MG63 (cell line): ENCODE data around the gene C10orf71. TPM values are rescaled to one million over a fixed set of nuclear protein-coding genes. Genes with fewer than 3 reads are reported as not detected.

Source experiments
- DNase-seq: peaks from one replicate; pipeline ENCODE4 v3.0.0-alpha.2; 2020
- H3K27me3 ChIP-seq: fragments of 250-450 bp; sonication (Bioruptor Pico); 2 replicates; pipeline ENCODE4 v1.5.1; 2020; ENCODE audit warnings: mild to moderate bottlenecking, moderate library complexity
- H3K36me3 ChIP-seq: fragments of 250-450 bp; sonication (Bioruptor Pico); 2 replicates; pipeline ENCODE4 v1.5.1; 2020; ENCODE audit warnings: mild to moderate bottlenecking, moderate library complexity
- H3K4me3 ChIP-seq: fragments of 250-450 bp; sonication (Bioruptor Pico); 2 replicates; pipeline ENCODE4 v1.5.1; 2020; ENCODE audit warnings: mild to moderate bottlenecking, moderate library complexity
- H3K9me3 ChIP-seq: fragments of 250-450 bp; sonication (Bioruptor Pico); 2 replicates; pipeline ENCODE4 v1.5.1; 2020; ENCODE audit warnings: mild to moderate bottlenecking, moderate library complexity
- total RNA-seq: library from RNA; depleted of rRNA; stranded (reverse); fragments of >200 nt; shearing (Covaris generic); gene quantifications from 2 replicates; pipeline ENCODE4 v1.2.3, GENCODE V29; 2014; ENCODE audit warnings: low replicate concordance; rRNA removed

C10orf71 gene, protein sequence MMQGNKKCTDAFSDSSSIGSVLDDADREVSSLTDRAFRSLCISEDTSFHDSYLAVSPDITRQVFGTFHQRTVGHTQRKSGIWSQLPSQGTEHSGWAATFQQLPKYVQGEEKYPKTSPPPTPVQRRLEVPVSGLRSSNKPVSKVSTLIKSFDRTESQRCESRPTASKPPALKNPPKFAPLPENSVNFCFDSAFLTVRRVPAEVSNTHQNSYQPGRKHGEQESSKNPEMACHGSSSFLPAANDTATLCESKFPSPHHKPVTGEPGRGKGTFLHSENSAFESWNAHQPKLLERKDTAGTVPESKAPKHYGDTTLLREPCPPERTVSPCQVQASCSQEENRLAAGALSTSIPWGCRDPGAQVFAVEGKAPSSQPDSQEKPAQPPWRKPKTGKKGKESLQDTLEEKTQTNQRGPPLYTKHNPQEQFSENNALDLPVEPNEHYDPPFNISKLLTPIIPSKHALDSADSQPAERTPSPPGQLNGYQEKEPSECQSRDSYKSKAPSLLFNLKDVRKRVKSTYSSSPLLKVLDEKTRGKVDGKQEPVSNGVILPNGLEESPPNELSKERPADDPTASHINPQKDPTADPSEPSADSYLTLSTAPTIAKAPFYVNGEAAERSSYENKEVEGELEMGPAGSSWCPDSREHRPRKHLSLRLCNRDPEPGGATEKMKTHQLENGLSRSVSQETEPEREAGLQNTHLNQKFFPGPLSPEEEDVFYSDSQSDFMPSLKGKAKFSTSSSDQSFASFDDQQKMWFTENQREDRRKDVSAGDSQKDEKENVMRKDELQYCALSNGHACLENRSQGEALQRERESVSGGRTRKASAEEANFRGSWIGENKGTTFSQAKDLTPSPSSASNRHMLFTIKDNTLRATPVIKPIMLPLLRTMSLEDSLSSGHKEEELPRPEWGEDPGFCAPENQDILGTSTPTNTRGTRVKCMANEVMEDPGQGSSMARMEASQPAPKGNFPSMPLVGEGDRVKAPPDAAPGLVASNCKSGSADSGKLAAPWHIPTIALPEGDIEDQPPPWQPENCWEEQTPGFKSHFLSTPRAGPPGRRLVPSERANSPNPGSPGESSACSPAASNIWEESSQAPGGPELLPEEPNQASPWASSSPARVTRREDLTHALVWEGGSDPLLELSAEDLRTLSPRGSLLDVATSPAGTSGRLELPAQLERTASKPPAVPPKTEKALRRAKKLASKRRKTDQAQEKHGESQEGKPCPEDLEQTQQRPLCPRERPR (N-terminal part only)
- total RNA-seq: not detected in 2 replicates

DNA sequence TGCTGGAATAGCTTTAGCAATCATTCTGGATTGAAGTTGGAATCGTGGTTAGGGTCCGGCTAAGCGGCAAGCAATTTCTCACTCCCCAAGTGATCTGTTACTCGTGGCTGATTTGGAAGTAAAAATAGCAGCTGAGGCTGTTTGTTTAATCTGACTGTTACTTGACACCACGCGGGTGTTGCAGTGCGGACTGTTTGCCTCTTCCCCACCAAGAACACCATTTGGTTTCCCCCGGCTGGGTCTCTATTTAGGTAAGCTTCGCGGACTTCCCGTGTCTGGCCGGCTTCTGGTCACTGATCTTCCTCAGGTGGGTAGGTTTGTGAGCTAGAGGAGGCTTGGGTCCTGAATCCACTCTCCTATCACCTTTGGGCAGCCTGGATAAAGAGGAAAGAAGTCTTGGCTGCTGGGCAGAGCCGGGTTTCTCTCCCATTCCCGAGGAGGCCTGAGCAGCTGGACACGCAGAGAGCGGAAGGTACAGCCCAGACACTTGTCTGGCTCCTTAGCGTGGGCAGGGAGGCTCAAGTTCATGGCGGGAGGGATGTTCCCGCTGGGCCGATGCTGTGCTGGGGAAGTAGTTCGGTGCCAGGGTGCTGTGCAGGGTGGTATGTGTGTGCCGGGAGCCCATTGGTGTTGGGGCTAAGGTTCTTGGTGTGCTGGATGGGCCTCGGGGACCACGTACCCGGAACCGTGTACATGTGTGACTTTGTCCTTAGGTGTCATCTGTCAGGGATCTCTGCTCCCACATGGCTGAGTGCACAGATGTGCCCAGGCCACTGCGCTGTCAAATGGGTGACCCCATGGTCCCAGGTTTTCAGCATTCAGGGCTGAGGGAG, at the start of gene C10orf71:
Gene C10orf71 (plus strand): TSS at position 188 of the 833 bp plus-strand sequence. CDS start 23,376 bp downstream, outside the sequence.
- H3K36me3 ChIP-seq: no peaks in the 10 kb centered on the region
- DNase-seq: no peak

DNA sequence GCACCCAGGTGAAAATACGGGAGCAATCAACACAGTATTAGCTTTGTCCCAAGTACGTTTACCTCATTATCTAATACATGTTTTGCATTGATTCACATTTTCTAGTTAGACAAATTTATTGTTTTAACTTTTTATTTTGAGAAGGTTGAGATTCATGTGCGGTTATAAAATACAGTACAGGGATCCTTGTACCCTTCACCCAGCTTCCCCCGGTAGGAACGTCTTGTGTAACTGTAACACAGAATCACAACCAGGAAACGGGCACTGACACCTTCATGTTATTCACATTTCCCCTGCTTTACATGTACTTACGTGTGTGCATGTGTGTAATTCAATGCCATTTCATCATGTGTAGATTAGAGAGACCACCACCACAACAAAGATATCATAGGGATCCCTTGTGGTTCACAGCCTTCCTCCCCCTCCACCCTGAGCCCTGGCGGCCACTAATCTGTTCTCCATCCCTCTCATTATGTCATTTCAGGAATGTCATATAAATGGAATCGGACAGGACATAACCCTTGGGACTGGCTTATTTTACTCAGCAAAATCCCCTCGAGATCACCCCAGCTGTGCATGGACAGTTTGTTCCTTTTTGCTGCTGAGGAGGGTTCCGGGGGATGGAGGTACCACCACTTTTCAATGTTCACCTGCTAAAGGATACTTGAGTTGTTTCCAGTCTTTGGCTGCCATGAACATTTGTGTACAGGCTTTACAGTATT, 46.5 kb upstream of the C10orf71 start:
- Histone ChIP-seq H3K4me3 (no peak overlapping the region), H3K27me3 (no peaks in the 10 kb centered on the region), H3K36me3 (no peaks in the 10 kb centered on the region), H3K9me3 (peaks cover 7% of the 10 kb centered on the region; the same call in 1 of the 2 replicates)
- DNase-seq: no peak

More for the DNA sequence above, at the start of gene C10orf71:
- H3K27me3 ChIP-seq: peaks cover 5% of the 10 kb centered on the region; the same call in 1 of the 2 replicates
- H3K9me3 ChIP-seq: no peaks in the 10 kb centered on the region
- H3K4me3 ChIP-seq: no peak within 1 kb of the TSS

DNA sequence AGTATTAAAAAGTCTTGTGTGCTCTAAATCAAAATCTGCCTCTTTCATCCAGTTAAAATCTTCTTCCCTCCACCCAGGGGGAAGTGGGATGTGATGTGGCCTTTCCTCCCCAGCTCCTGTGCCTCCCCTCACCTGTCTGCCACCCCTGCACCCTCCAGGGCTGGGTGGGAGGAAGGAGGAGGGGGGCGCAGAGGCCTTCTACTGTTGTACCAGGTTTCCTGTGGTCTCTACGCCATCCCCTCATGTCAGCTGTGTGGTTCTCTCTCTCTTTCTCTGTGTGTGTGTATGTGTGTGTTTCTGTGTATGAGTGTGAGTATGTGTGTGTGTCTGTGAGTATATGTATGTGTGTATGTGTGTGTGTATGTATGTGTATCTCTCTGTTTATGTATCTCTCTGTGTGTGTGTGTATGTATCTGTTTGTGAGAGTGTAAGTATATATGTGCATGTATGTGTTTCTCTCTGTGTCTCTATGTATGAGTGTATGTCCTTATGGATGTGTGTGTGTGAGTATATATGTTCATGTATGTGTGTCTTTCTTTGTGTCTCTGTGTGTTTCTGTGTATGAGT, 45.5 kb upstream of the C10orf71 start:
- Histone ChIP-seq H3K4me3 (no peak overlapping the region), H3K9me3 (peaks cover 7% of the 10 kb centered on the region; the same call in 1 of the 2 replicates), H3K27me3 (no peaks in the 10 kb centered on the region), H3K36me3 (no peaks in the 10 kb centered on the region)
- DNase-seq: no peak

DNA sequence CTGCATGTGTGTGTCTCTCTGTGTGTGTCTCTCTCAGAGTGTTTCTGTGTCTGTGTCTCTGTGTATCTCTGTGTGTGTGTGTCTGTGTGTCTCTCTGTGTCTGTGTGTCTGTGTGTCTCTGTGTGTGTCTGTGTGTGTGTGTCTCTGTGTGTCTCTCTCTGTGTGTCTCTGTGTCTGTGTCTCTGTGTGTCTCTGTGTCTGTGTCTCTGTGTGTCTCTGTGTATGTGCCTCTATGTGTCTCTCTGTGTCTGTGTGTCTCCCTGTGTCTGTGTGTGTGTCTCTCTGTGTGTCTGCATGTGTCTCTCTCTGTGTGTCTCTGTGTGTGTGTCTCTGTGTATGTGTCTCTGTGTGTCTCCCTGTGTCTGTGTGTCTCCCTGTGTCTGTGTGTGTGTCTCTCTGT, 44.8 kb upstream of the C10orf71 start:
- peaks cover 7% of the 10 kb centered on the region; the same call in 1 of the 2 replicates for H3K9me3 ChIP-seq
- no peaks in the 10 kb centered on the region for H3K36me3 ChIP-seq
- H3K27me3 ChIP-seq: no peaks in the 10 kb centered on the region
- no peak overlapping the region for H3K4me3 ChIP-seq
- no peak for DNase-seq

DNA sequence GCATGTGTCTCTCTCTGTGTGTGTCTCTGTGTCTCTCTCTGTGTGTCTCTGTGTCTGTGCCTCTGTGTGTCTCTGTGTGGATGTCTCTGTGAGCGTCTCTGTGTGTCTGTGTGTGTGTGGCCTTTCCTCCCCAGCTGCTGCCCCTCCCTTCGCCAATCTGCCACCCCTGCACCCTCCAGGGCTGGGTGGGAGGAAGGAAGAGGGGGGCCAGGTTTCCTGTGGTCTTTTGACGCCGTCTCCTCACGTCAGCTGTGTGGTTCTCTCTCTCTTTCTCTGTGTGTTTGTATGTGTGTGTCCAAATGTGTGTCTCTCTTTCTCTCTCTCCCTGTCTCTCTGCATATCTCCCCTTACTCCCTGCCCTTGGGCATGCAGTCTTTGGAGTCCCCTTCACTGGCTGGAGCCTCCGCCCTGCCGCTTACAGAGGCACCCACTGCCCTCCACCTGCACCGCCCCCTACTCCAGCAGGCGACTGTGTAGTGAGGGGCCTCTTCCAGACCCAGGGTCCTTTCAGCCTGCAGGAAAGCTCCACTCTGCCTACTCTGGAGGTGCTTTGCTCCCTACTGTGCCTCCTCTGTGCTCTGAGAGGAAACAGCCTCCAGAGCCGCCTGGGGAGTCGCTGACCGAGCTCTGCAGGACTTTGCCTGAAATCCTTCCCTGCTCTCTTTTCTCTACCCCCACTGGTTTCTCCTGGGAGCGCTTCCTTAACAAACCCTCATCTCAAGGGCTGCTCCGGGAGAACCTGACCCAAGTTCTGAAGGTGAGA, 44.2 kb upstream of the C10orf71 start:
- H3K36me3 ChIP-seq: no peaks in the 10 kb centered on the region
- H3K4me3 ChIP-seq: no peak overlapping the region
- H3K27me3 ChIP-seq: no peaks in the 10 kb centered on the region
- DNase-seq: no peak
- H3K9me3 ChIP-seq: peaks cover 7% of the 10 kb centered on the region; the same call in 1 of the 2 replicates

DNA sequence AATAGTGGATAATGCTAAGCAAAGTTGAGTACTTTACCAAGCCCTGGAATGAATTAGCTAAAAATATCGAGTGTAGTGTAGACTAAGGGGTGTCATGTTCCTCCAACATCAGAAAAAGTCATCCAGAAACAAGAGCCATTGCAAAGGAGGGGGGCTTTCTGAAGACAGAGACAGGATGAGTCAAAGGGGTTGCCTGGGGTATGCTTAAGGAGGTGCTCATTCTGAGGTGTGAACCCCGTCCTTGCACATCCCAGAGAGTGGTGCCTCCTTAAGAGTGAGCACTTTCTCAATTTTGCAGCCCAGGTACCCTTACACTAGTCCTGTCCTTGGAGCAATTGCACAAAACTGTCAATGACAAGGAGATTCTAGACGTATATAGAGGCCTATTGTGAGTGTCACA, 43.1 kb upstream of the C10orf71 start:
- H3K27me3 ChIP-seq: no peaks in the 10 kb centered on the region
- peaks cover 5% of the 10 kb centered on the region; the same call in 1 of the 2 replicates for H3K9me3 ChIP-seq

DNA sequence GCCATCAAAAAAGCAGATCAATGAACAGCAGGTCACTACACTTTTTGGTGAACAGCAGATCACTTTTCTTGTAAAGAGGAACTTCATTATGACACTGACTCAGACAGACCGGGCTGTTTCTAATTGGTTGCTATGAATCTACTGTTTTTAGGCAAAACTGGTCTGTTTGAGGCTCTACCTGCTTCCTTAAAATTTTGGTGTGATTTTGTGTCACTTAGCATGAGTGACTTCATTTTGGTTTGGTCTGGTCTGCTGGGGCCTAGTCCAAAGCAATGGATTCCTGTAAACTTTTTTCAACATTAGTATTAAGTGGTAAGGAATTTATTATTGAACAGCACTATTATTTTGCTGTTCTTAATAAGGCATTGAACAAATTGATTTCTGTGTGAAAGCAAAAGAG, 41.8 kb upstream of the C10orf71 start:
- Histone ChIP-seq H3K36me3 (no peaks in the 10 kb centered on the region), H3K4me3 (no peak overlapping the region), H3K9me3 (peaks cover 5% of the 10 kb centered on the region; the same call in 1 of the 2 replicates), H3K27me3 (no peaks in the 10 kb centered on the region)
- no peak for DNase-seq

More for the DNA sequence above, 43.1 kb upstream of the C10orf71 start:
- Histone ChIP-seq H3K36me3 (no peaks in the 10 kb centered on the region), H3K4me3 (no peak overlapping the region)
- no peak for DNase-seq

DNA sequence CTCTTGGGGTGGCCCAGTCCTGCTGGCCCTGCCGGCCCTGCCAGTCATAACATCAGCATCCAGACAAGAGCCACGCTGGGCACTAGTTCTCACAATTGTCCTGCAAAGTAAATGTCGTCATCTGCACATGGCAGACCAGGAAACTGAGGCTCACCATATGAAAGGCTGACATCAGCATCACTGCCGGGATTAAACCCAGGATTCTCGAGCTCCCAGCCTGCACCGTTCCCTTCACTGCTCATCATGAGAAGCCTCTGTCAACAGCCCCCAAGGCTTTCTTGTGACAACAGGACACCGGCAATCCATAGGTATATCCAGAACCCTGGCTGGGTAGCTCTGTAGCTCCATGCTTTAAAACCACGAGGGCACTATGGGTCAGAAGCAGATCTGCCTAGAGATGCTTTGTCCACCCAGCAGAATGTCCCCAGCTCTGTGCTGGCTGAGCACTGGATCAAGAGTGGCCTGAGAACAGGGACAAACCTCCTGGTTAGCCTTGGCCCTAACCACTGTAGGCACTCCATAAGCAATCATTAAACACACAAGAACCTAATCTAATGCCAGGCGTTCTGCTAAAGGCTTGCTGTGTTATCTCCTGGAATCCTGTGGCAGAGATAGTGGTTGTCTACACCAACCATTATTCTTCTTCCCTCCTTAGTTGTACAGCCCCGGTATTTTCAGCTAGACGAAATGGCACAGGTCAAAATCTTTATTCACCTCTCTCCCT, 41.2 kb upstream of the C10orf71 start:
- peaks cover 5% of the 10 kb centered on the region; the same call in 1 of the 2 replicates for H3K9me3 ChIP-seq
- no peak for DNase-seq
- H3K27me3 ChIP-seq: no peaks in the 10 kb centered on the region
- H3K36me3 ChIP-seq: no peaks in the 10 kb centered on the region
- H3K4me3 ChIP-seq: no peak overlapping the region

DNA sequence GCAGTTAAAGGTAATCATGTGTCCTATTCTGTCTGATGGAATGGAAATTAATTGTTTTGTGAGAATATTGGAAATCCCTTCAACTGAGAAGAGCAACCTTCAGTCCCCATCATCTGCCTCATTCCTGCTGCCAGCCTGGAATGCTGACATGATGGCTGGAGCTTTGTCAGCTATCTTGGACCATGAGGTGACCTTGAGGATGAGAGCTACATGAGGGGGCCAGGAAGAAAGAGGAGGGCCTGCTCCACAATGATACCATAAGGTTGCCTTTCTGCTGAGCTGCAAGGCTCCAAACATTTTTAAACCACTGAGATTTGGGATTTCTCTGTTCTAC, 40.7 kb upstream of the C10orf71 start:
- Histone ChIP-seq H3K4me3 (no peak overlapping the region), H3K9me3 (peaks cover 2% of the 10 kb centered on the region; the same call in 1 of the 2 replicates), H3K36me3 (no peaks in the 10 kb centered on the region), H3K27me3 (no peaks in the 10 kb centered on the region)
- no peak for DNase-seq

DNA sequence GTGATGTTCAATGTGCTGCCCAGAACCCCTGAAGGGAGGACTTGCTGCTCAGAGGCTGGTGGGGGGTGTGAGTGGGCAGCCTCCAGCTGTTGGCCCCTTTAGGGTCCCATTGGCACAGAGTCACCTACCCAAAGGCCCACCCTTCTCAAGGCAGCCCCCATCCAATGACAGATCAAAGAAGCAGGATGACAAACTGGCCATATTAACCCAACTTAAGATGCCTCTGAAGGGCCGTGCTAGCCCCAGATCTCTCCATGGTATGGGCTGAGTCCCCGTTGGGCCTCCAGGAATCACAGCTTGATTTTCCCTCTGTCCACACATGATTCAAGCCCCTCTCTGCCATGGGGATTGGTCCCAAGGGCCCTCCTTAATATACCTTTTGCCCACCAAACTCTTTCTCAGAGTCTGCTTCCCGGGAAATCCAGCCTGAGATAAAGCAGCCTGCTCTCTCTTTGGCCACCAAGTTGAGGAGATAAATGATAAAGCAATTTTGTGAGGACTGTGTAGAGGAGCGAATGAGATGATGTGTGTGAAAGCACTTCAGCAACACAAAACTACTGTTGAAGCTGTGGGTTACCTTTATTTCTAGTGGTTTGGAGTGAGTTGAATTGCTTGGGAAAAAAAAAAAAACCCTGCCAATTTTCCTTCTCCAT, 38.2 kb upstream of the C10orf71 start:
- Histone ChIP-seq H3K27me3 (no peaks in the 10 kb centered on the region), H3K9me3 (peaks cover 11% of the 10 kb centered on the region), H3K4me3 (no peak overlapping the region), H3K36me3 (no peaks in the 10 kb centered on the region)
- DNase-seq: no peak

DNA sequence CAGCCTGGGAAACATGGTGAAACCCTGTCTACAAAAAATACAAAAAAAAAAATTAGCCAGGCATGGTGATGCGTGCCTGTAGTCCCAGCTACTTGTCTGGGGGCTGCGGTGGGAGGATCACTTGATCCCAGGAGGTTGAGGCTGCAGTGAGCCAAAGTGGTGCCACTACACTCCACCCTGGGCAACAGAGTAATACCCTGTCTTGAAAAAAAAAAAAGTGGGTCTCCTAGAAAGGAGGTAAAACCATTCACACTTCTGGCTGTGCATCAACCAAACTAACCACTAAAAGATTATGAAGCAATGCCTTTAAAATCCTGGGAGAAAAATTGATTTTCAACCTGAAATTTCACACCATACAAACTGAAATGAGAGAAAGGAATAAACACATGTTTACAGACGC, 35.4 kb upstream of the C10orf71 start:
- H3K27me3 ChIP-seq: no peaks in the 10 kb centered on the region
- DNase-seq: no peak
- H3K9me3 ChIP-seq: peaks cover 28% of the 10 kb centered on the region
- H3K4me3 ChIP-seq: no peak overlapping the region
- H3K36me3 ChIP-seq: no peaks in the 10 kb centered on the region

DNA sequence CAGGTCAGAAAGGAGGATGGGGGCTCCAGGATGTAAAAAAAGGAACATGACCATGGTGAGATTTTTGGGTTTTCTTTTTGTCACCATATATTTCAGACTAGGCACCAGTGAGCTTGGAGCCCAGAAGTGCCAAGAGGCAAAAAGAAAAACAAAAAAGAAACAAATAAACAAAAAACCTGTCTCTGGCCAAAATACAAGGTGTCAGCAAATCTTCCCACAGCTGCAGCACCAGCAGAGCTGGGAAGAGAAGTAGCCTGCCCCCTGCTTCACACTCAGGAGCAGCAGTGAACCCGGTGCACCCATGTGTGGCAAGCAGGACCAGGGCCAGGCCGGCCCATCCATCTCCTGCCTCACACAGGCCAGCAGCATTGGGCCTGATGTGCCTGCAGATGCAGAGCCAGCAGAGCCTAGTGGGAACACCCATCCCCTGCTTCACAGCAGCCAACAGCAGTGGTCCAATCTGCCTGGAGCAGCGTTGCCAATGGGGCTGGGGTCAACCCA, 34.7 kb upstream of the C10orf71 start:
- peaks cover 28% of the 10 kb centered on the region for H3K9me3 ChIP-seq
- H3K4me3 ChIP-seq: no peak overlapping the region
- no peaks in the 10 kb centered on the region for H3K27me3 ChIP-seq
- no peaks in the 10 kb centered on the region for H3K36me3 ChIP-seq
- no peak for DNase-seq

DNA sequence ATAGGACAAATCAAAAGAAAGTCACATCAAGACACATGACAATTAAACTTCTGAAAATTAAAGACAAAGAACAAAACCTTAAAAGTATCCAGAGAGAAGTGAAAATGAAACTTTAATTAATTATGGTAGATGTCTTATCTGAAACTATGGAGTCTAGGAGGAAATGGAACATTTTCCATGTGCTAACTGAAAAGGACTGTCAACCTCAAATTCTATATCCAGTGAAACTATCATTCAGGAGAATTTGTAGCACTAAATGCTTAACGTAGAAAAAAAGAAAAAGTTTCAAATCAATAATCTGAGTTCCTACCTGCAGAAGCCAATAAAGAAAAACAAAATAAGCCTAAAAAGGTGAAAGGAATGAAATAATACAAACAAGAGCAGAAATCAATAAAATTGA, 33.1 kb upstream of the C10orf71 start:
- Histone ChIP-seq H3K27me3 (no peaks in the 10 kb centered on the region), H3K36me3 (no peaks in the 10 kb centered on the region), H3K9me3 (peaks cover 28% of the 10 kb centered on the region), H3K4me3 (no peak overlapping the region)
- no peak for DNase-seq
